ENCODE data around the gene ARFIP1. TPM values are rescaled to one million over a fixed set of nuclear protein-coding genes. Genes with fewer than 3 reads are reported as not detected.

ARFIP1 gene, protein sequence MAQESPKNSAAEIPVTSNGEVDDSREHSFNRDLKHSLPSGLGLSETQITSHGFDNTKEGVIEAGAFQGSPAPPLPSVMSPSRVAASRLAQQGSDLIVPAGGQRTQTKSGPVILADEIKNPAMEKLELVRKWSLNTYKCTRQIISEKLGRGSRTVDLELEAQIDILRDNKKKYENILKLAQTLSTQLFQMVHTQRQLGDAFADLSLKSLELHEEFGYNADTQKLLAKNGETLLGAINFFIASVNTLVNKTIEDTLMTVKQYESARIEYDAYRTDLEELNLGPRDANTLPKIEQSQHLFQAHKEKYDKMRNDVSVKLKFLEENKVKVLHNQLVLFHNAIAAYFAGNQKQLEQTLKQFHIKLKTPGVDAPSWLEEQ
- total RNA-seq, result 10 to 100 TPM in 4 of 5 donors, 1 to 10 TPM in 1; 8.2 to 16.3 (median 12.1) TPM
- 18.0 TPM for total RNA-seq (2013)
- 8.0 to 27.9 (median 16.3) reads per million in 29 experiments for total RNA-seq

GRCh38 chr4:152779513-152780266 lies at the start of gene ARFIP1, which contains the start of gene TIGD4:
Gene ARFIP1, plus strand, starts transcription at chr4:152779954. Its CDS starts 49,680 bp downstream, at chr4:152829634.
Gene TIGD4, minus strand, starts transcription at chr4:152779730. Its CDS starts 8,726 bp downstream, at chr4:152771004.
- Mint-ChIP-seq H3K4me1 (peaks cover 34 to 52% (median 48%) of the 10 kb centered on the region in 3 donors), H3K4me3 (peak within 1 kb of the TSS; percentile 88 to 100 (median 98))
- POLR2A ChIA-PET, result interaction anchor here in 1 of 2 donors (0.6 to 1.1 kb wide), 4 partner anchors 12 to 1675 kb away, joined by 3 to 7 read pairs (median 4); partner anchors contain the start of gene FBXW7

DNA sequence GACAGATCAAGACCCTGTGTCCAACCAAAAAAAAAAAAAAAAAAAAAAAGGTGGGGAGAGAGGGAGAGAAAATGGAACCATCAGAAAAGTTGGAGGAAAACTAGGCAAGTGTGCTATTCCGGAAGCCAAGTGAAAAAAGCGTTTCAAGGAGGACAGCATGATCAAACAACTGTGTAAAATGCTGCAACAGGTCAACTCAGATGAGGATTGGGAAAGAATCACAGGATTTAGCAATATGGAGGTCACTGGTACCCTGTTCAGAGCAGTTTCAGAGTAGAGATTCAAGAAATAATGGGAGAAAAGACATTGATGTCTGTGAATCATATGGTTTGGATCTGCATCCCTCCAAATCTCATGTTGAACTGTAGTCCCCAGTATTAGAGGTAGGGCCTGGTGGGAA lies 47.8 kb upstream of the ARFIP1 start:
- CTCF ChIA-PET, result interaction anchor here (0.7 to 1.7 kb wide), 3 partner anchors 231 to 326 kb away, joined by 3 to 5 read pairs (median 4); no protein-coding TSS in a partner anchor
- POLR2A ChIA-PET, result no interaction called here
- H3K36me3 Mint-ChIP-seq, result no peaks in the 10 kb centered on the region
- 85% methylated on average over 2 of the region's 2 CpGs for WGBS (ENCODE audit: insufficient coverage)
- peaks cover 2 to 4% (median 3%) of the 10 kb centered on the region in 3 donors for H3K4me1 Mint-ChIP-seq
- no peaks in the 10 kb centered on the region for H3K9me3 ChIP-seq
- no peak for ATAC-seq (replicated peaks in 1 of 4)
- no peaks in the 10 kb centered on the region for H3K4me1 ChIP-seq (ENCODE audit: control insufficient read depth in 1 of 2, extremely low read depth in 1 of 2, insufficient read depth in 2 of 2, low read length in 2 of 2)
- no peak overlapping the region for H3K27ac ChIP-seq (ENCODE audit: low read length)
- no peak overlapping the region for H3K4me3 ChIP-seq (ENCODE audit: control insufficient read depth in 1 of 2, extremely low read depth in 1 of 2, low read length in 1 of 2)
- no peaks in the 10 kb centered on the region for H3K36me3 ChIP-seq (ENCODE audit: control insufficient read depth in 2 of 2, extremely low read depth in 1 of 2, insufficient read depth in 1 of 2, low read length in 1 of 2)
- peaks cover 0 to 2% of the 10 kb centered on the region in 2 experiments for H3K27me3 ChIP-seq (replicated peaks in 1 of 2; ENCODE audit: control insufficient read depth in 2 of 2, extremely low read depth in 1 of 2, insufficient read depth in 2 of 2, low read length in 1 of 2)
- H3K9me3 Mint-ChIP-seq, result no peaks in the 10 kb centered on the region
- H3K27ac Mint-ChIP-seq, result no peak overlapping the region
- H3K27me3 Mint-ChIP-seq, result peaks cover 3 to 8% of the 10 kb centered on the region in 2 donors
- no peak for DNase-seq
- H3K4me3 Mint-ChIP-seq, result no peak overlapping the region

More at GRCh38 chr4:152779513-152780266, at the start of gene ARFIP1, which contains the start of gene TIGD4:
- H3K27ac Mint-ChIP-seq, result peak within 1 kb of the TSS; percentile 88 to 97
- Histone ChIP-seq H3K27ac (ENCODE audit: low read length) (peak within 1 kb of the TSS; percentile 75), H3K27me3 (replicated peaks in 1 of 2; ENCODE audit: control insufficient read depth in 2 of 2, extremely low read depth in 1 of 2, insufficient read depth in 2 of 2, low read length in 1 of 2) (no peaks in the 10 kb centered on the region), H3K4me3 (ENCODE audit: control insufficient read depth in 1 of 2, extremely low read depth in 1 of 2, low read length in 1 of 2) (peak within 1 kb of the TSS; percentile 88 to 91), H3K9me3 (no peaks in the 10 kb centered on the region), H3K36me3 (ENCODE audit: control insufficient read depth in 2 of 2, extremely low read depth in 1 of 2, insufficient read depth in 1 of 2, low read length in 1 of 2) (no peaks in the 10 kb centered on the region), H3K4me1 (ENCODE audit: control insufficient read depth in 1 of 2, extremely low read depth in 1 of 2, insufficient read depth in 2 of 2, low read length in 2 of 2) (peaks cover 12 to 20% of the 10 kb centered on the region in 2 experiments)
- peaks cover 0 to 9% of the 10 kb centered on the region in 2 donors for H3K27me3 Mint-ChIP-seq
- peak; percentile 89 to 93 (median 90) for ATAC-seq (replicated peaks in 1 of 4)
- peak; percentile 83 to 95 (median 91) for DNase-seq
- 0% methylated on average over 42 of the region's 55 CpGs for WGBS (ENCODE audit: insufficient coverage)
- H3K36me3 Mint-ChIP-seq, result no peaks in the 10 kb centered on the region
- CTCF ChIA-PET, result interaction anchor here (0.5 to 2.4 kb wide), 11 partner anchors 10 to 1662 kb away, joined by 3 to 10 read pairs (median 3); partner anchors contain the start of gene TMEM154 (in 1 of the 2)
- no peaks in the 10 kb centered on the region for H3K9me3 Mint-ChIP-seq

DNA sequence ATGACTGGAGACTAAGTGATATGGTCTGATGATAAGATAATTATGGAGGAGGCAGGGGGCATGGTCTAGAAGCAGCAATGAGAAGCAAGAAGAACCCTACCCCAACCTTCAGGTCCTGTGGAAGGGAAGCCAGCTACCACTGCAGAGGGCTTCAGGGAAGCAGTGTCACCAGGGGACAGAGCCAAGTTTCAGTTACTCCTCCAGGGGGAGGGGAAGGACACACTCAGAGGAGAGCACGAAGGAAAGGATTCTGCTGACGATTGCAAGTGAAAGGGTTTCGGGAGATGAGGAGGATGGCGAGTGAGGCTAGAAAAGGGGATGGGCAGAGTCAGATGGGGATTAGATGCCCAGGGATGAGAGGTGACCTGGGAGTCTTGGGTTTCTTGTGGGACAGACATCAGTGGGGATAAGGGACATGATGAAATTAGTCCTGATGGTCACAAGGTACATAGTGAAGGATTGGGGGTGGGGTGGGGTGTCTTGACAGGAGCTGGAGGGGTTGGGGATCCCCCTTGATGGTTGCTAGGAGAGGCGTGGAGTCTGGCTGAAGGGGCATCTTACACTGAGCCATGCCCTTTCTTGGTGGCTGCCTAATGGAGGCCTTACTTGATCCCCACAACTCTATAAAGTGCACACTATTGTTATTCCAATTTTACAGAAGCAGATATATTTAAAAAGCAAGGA lies 45.6 kb upstream of the ARFIP1 start:
- POLR2A ChIA-PET, result no interaction called here
- H3K27ac ChIP-seq (ENCODE audit: low read length), result no peak overlapping the region
- Mint-ChIP-seq H3K36me3 (no peaks in the 10 kb centered on the region), H3K27ac (no peak overlapping the region), H3K27me3 (peaks cover 3% of the 10 kb centered on the region in 2 donors), H3K9me3 (no peaks in the 10 kb centered on the region), H3K4me3 (no peak overlapping the region), H3K4me1 (peaks cover 2 to 4% (median 3%) of the 10 kb centered on the region in 3 donors)
- ATAC-seq (replicated peaks in 1 of 4) (no peak), DNase-seq (no peak)
- H3K27me3 ChIP-seq (replicated peaks in 1 of 2; ENCODE audit: control insufficient read depth in 2 of 2, extremely low read depth in 1 of 2, insufficient read depth in 2 of 2, low read length in 1 of 2), result peaks cover 0 to 2% of the 10 kb centered on the region in 2 experiments
- H3K4me3 ChIP-seq (ENCODE audit: control insufficient read depth in 1 of 2, extremely low read depth in 1 of 2, low read length in 1 of 2), result no peak overlapping the region
- CTCF ChIA-PET, result interaction anchor here (0.7 to 2.0 kb wide), 4 partner anchors 229 to 325 kb away, joined by 3 to 12 read pairs (median 4); no protein-coding TSS in a partner anchor
- WGBS (ENCODE audit: insufficient coverage), result 73% methylated on average over 4 of the region's 5 CpGs
- H3K9me3 ChIP-seq, result no peaks in the 10 kb centered on the region
- no peaks in the 10 kb centered on the region for H3K4me1 ChIP-seq (ENCODE audit: control insufficient read depth in 1 of 2, extremely low read depth in 1 of 2, insufficient read depth in 2 of 2, low read length in 2 of 2)
- H3K36me3 ChIP-seq (ENCODE audit: control insufficient read depth in 2 of 2, extremely low read depth in 1 of 2, insufficient read depth in 1 of 2, low read length in 1 of 2), result no peaks in the 10 kb centered on the region

- Histone ChIP-seq H3K27me3 (replicated peaks in 1 of 2; ENCODE audit: control insufficient read depth in 2 of 2, extremely low read depth in 1 of 2, insufficient read depth in 2 of 2, low read length in 1 of 2) (peaks cover 0 to under 1% of the 10 kb centered on the region in 2 experiments), H3K27ac (ENCODE audit: low read length) (no peak overlapping the region), H3K36me3 (ENCODE audit: control insufficient read depth in 2 of 2, extremely low read depth in 1 of 2, insufficient read depth in 1 of 2, low read length in 1 of 2) (no peaks in the 10 kb centered on the region), H3K4me3 (ENCODE audit: control insufficient read depth in 1 of 2, extremely low read depth in 1 of 2, low read length in 1 of 2) (no peak overlapping the region), H3K9me3 (no peaks in the 10 kb centered on the region), H3K4me1 (ENCODE audit: control insufficient read depth in 1 of 2, extremely low read depth in 1 of 2, insufficient read depth in 2 of 2, low read length in 2 of 2) (no peaks in the 10 kb centered on the region)
- Mint-ChIP-seq H3K36me3 (no peaks in the 10 kb centered on the region), H3K4me3 (no peak overlapping the region), H3K27me3 (peaks cover 3% of the 10 kb centered on the region in 2 donors), H3K4me1 (peaks cover 2 to 4% (median 3%) of the 10 kb centered on the region in 3 donors), H3K27ac (no peak overlapping the region), H3K9me3 (no peaks in the 10 kb centered on the region)
- no peak for DNase-seq
- ChIA-PET CTCF (interaction anchor here (1.1 to 2.0 kb wide), 3 partner anchors 233 to 1618 kb away, joined by 3 to 12 read pairs (median 5); no protein-coding TSS in a partner anchor), POLR2A (no interaction called here)
- no CpG with 5 or more reads among the region's 3 CpGs for WGBS (ENCODE audit: insufficient coverage)
- ATAC-seq (replicated peaks in 1 of 4), result no peak
These were observed 45.1 kb upstream of the ARFIP1 start for GRCh38 chr4:152734699-152735050.

DNA sequence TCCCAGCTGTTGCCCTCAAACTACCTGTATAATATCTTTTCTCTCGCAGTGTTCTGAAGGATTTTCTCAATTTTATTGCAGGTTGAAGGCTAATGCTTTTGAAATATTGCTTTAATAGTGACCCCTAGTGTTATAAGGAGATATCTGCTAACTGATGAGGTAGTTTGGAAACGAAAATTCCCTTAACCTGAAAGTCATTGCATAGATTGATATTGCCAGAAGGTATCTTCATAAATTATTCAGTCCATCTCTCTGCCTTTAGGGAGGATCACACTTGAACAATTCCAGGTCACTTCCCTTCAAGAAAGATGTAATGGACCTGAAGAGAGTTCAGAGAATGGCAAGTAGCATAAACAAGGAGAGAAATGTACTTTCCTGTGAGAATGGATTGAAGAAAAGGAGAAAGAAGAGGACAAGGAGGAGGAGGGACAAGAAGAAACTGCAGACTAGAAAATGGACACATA lies 44.3 kb upstream of the ARFIP1 start:
- no peak for ATAC-seq (replicated peaks in 1 of 4)

More for the DNA sequence above, 44.3 kb upstream of the ARFIP1 start:
- H3K27ac Mint-ChIP-seq, result no peak overlapping the region
- no peaks in the 10 kb centered on the region for H3K9me3 Mint-ChIP-seq
- H3K27me3 Mint-ChIP-seq, result peaks cover 3% of the 10 kb centered on the region in 2 donors
- H3K9me3 ChIP-seq, result no peaks in the 10 kb centered on the region
- WGBS (ENCODE audit: insufficient coverage), result no CpG with 5 or more reads among the region's 2 CpGs
- ChIA-PET POLR2A (no interaction called here), CTCF (interaction anchor here (0.6 to 2.0 kb wide), 6 partner anchors 12 to 1618 kb away, joined by 3 to 12 read pairs (median 4); no protein-coding TSS in a partner anchor)
- H3K27me3 ChIP-seq (replicated peaks in 1 of 2; ENCODE audit: control insufficient read depth in 2 of 2, extremely low read depth in 1 of 2, insufficient read depth in 2 of 2, low read length in 1 of 2), result no peaks in the 10 kb centered on the region
- H3K4me1 ChIP-seq (ENCODE audit: control insufficient read depth in 1 of 2, extremely low read depth in 1 of 2, insufficient read depth in 2 of 2, low read length in 2 of 2), result no peaks in the 10 kb centered on the region
- DNase-seq, result peak in 1 of 35 experiments; percentile 45
- no peak overlapping the region for H3K4me3 Mint-ChIP-seq
- H3K36me3 ChIP-seq (ENCODE audit: control insufficient read depth in 2 of 2, extremely low read depth in 1 of 2, insufficient read depth in 1 of 2, low read length in 1 of 2), result no peaks in the 10 kb centered on the region
- no peak overlapping the region for H3K27ac ChIP-seq (ENCODE audit: low read length)
- no peaks in the 10 kb centered on the region for H3K36me3 Mint-ChIP-seq
- H3K4me1 Mint-ChIP-seq, result peaks cover 2 to 4% (median 3%) of the 10 kb centered on the region in 3 donors
- H3K4me3 ChIP-seq (ENCODE audit: control insufficient read depth in 1 of 2, extremely low read depth in 1 of 2, low read length in 1 of 2), result no peak overlapping the region
